Ishikawa (cell line): Measurements from ENCODE around the gene SERTAD3.

Experiments
- CEBPB ChIP-seq: IDR thresholded peaks from 2 replicates; pipeline ENCODE4 v1.6.1; 2012
- CREB1 ChIP-seq: IDR thresholded peaks from 2 replicates; pipeline ENCODE4 v1.6.1; 2012; ENCODE audit warnings: low read depth
- EGR1 ChIP-seq: IDR thresholded peaks from 2 replicates; pipeline ENCODE4 v1.6.1; 2012
- EP300 ChIP-seq: IDR thresholded peaks from 2 replicates; pipeline ENCODE4 v1.6.1; 2012; ENCODE audit warnings: borderline replicate concordance
- FOXM1 ChIP-seq: IDR thresholded peaks from 2 replicates; pipeline ENCODE4 v1.6.1; 2012; ENCODE audit warnings: low read depth, borderline replicate concordance
- NFIC ChIP-seq: IDR thresholded peaks from 2 replicates; pipeline ENCODE4 v1.6.1; 2012
- RAD21 ChIP-seq: IDR thresholded peaks from 2 replicates; pipeline ENCODE4 v1.6.1; 2012; ENCODE audit warnings: low read depth
- REST ChIP-seq: IDR thresholded peaks from 2 replicates; pipeline ENCODE4 v1.6.1; 2012; ENCODE audit warnings: low read depth, mild to moderate bottlenecking
- TAF1 ChIP-seq: IDR thresholded peaks from 2 replicates; pipeline ENCODE4 v1.6.1; 2012; ENCODE audit warnings: low read depth, mild to moderate bottlenecking
- TCF12 ChIP-seq: IDR thresholded peaks from 2 replicates; pipeline ENCODE4 v1.6.1; 2012; ENCODE audit warnings: low read depth
- TEAD4 ChIP-seq: IDR thresholded peaks from 2 replicates; pipeline ENCODE4 v1.6.1; 2012
- YY1 ChIP-seq: IDR thresholded peaks from 2 replicates; pipeline ENCODE4 v1.6.1; 2012; ENCODE audit warnings: low read depth
- ZBTB7A ChIP-seq: IDR thresholded peaks from 2 replicates; pipeline ENCODE4 v1.6.1; 2012; ENCODE audit warnings: low read depth
- TF ChIP-seq, protein P1 (sequence below): IDR thresholded peaks from 2 replicates; pipeline ENCODE4 v1.6.1; 2012
- TF ChIP-seq, protein P2 (sequence below): IDR thresholded peaks from 2 replicates; pipeline ENCODE4 v1.6.1; 2012

SERTAD3 gene

GRCh38 chr19:40449506-40449905, 5.4 kb upstream of the SERTAD3 start:
- TF ChIP-seq NFIC (no peak), CREB1 (no peak), YY1 (no peak), TAF1 (no peak), TCF12 (no peak), TEAD4 (no peak), EP300 (no peak), ZBTB7A (no peak), CEBPB (no peak), FOXM1 (no peak), EGR1 (no peak)
- TF ChIP-seq, protein P1, sequence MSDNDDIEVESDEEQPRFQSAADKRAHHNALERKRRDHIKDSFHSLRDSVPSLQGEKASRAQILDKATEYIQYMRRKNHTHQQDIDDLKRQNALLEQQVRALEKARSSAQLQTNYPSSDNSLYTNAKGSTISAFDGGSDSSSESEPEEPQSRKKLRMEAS: no peak
- TF ChIP-seq, protein P2, sequence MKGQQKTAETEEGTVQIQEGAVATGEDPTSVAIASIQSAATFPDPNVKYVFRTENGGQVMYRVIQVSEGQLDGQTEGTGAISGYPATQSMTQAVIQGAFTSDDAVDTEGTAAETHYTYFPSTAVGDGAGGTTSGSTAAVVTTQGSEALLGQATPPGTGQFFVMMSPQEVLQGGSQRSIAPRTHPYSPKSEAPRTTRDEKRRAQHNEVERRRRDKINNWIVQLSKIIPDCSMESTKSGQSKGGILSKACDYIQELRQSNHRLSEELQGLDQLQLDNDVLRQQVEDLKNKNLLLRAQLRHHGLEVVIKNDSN: no peak

DNA sequence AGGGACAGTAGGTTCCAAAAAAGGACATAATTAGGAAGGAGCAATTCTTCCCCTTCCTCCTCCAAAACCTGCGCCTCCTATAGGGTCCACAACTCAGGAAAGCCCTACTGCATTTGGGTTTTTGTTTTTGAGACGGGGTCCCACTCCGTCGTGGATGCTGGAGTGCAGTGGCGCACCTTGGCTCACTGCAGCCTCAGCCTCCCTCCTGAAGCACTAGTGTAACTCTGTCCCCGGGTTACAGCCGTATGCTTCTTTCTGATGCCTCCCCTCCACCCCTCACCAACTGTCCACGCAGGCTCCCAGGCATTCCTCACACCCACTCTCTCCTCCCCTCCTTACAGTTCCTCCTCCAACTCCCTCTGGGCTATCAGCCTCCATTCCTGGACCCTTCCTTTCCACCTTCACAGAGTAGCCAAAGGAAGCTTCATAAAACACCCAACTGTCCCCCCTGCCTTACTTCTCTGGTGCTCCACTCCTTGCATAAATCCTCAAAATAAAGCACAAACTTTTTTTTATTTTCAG, 2.2 kb upstream of the SERTAD3 start:
- TF ChIP-seq REST (no peak), EGR1 (no peak), TEAD4 (no peak), TAF1 (no peak), ZBTB7A (no peak), CEBPB (no peak), EP300 (no peak)

GRCh38 chr19:40445780-40446262, 1.7 kb upstream of the SERTAD3 start:
- TF ChIP-seq NFIC (no peak), FOXM1 (no peak), ZBTB7A (no peak)
- TF ChIP-seq, protein P1: no peak

- no peak for TF ChIP-seq TAF1
- no peak for TF ChIP-seq TCF12
- TF ChIP-seq EGR1: no peak
- TF ChIP-seq RAD21: 0 out of 2 replicates have a peak, but pooled peaks have one; percentile 23
- peak; percentile 57; the same call in 1 of the 2 replicates for TF ChIP-seq ZBTB7A
- TF ChIP-seq, protein P1: no peak
- no peak for TF ChIP-seq REST
Observed at GRCh38 chr19:40444825-40445312, 734 bp upstream of the SERTAD3 start.

GRCh38 chr19:40443131-40443999, 770 bp downstream of the SERTAD3 start:
- TF ChIP-seq CREB1 (peak; percentile 59), TCF12 (peak; percentile 41; the same call in 1 of the 2 replicates), ZBTB7A (no peak; the same call in 1 of the 2 replicates), YY1 (peak; percentile 52), REST (no peak), CEBPB (peak; percentile 5; the same call in 1 of the 2 replicates), NFIC (no peak; the same call in 1 of the 2 replicates), RAD21 (peak; percentile 8; the same call in 1 of the 2 replicates), TAF1 (peak; percentile 71; the same call in 1 of the 2 replicates), EGR1 (no peak), TEAD4 (peak; percentile 42), FOXM1 (0 out of 2 replicates have a peak, but pooled peaks have one; percentile 36), EP300 (peak; percentile 53; the same call in 1 of the 2 replicates)
- TF ChIP-seq, protein P2: peak; percentile 33; the same call in 1 of the 2 replicates
- TF ChIP-seq, protein P1: peak; percentile 70
